ENCODE measurements around the gene GUCY2F.

GUCY2F gene

DNA sequence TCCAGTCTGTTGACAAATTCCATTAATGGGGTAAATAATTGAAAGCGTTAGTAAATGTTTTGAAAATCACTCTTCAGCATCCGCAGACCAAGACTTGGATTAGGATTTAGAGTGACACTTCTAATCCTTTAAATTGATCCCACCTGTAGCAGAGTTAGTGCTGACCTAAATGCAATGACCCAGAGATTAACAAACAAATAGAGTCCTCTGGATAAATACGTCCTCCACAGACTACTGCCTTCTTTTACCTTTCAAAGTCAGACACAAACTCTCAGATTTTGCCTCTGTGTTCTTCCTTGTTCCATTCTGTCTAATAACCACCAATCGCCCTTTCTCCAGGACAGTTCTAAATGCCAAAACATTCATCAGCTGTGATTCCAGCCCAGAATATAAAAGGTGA, at the start of gene GUCY2F:
GUCY2F (minus strand) TSS at position 101 of the 400 bp plus-strand sequence. CDS start 6,150 bp downstream, outside the sequence.
- DNase-seq = no peak

GRCh38 chrX:109519001-109519400, 37.1 kb upstream of the GUCY2F start:
- DNase-seq = no peak

- DNase-seq = no peak
These were observed 29.2 kb upstream of the GUCY2F start for GRCh38 chrX:109511113-109511512.

- DNase-seq = no peak
These were observed 27.0 kb upstream of the GUCY2F start for GRCh38 chrX:109508915-109509314.

- DNase-seq = no peak
These were observed 19.3 kb upstream of the GUCY2F start for GRCh38 chrX:109501176-109501575.

GRCh38 chrX:109498434-109498833, 16.5 kb upstream of the GUCY2F start:
- no peak for DNase-seq

DNA sequence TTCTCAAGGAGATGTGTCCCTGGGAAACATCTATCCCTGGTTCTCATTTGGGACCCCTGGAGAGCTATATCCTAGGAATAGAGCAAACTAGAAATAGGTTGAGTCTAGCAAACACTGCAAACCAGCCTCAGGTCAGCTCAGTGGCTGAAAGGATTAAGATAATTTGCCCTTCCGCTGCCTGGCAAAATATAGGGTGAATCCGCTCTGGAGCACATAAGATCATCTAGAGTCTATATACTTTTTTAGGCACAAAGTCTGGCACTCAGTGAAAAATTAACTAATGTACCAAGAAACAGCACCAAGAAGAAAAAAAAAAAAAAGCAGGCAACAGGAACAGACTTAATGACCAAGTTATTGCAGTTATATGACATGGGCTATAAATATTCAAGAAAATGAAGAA, 7.3 kb upstream of the GUCY2F start:
- no peak for DNase-seq

DNA sequence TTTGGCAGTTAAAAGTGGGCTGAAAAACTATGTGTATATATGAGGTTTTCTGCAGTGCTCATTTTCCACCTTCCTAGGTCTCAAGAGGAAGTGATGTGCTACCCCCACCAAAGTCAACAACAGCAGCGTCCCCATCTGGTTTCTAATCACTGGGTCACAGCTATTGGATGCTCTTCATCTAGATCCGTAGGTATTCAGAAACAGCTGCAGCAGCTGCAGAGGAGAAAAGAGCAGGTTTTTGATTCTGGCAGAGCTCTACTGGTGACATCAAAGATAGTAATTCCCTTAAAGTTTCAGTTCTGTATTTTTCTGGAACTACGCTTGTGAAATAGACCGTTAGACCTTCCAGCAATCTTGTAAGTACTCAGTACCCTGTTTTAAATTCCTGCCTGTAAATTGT, 5.8 kb upstream of the GUCY2F start:
- no peak for DNase-seq

GRCh38 chrX:109485470-109486340, 3.8 kb upstream of the GUCY2F start:
- DNase-seq = peak; percentile 65

DNA sequence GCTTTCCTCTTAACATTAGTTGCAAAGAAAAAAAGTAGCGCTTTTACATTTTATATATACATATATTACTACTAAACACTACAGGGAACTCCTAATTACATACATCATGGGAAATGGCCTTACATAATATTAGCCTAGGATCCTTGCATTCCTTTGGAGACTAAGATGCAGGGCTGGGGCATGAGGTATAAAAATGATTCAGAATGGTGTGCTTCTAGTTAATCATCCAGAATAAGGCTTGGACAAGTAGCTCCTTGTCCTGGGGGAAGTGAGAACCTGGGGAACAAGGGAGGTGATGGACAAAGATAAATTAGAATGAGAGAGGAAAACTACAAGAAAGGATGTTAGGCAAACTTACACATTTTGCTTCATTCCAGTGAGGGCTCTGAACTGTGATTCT, 3.0 kb upstream of the GUCY2F start:
- no peak for DNase-seq

GRCh38 chrX:109475174-109475891, 6.6 kb downstream of the GUCY2F start:
- DNase-seq = peak; percentile 9

- peak; percentile 57 for DNase-seq
These were observed 8.7 kb downstream of the GUCY2F start for GRCh38 chrX:109472939-109473735.

- DNase-seq = no peak
These were observed 17.7 kb downstream of the GUCY2F start for GRCh38 chrX:109464231-109464630.

GRCh38 chrX:109463784-109464183, 18.1 kb downstream of the GUCY2F start:
- no peak for DNase-seq

DNA sequence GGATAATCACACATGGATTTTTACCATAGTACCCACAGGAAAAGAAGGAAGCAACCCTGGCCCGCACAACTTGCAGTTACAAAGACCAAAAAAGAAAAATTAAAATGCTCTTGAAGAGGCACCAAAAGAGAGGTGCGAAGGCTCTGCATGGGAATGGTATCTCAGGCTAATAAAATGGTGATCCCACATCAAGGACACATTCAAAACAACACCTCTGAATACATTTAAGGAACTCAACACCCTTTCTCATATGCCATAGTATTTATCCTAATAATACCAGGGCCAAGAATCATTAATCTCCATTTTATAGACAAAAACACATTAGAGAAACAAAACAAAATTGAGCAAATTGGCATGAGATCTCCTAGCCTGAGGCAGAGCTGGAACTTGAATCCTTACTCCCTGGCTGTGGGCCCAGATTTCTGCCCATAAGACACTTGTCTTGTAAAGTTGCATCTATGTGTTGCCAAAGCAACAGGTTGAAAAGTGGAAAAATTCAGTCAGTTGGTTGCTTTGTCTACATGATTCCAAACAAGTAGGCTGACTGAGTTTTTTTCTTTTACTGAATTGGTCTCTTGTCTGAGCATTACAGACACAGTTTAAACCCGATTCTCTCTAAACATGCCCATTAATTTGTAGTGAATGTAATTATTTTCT, 33.5 kb downstream of the GUCY2F start:
- DNase-seq = no peak

DNA sequence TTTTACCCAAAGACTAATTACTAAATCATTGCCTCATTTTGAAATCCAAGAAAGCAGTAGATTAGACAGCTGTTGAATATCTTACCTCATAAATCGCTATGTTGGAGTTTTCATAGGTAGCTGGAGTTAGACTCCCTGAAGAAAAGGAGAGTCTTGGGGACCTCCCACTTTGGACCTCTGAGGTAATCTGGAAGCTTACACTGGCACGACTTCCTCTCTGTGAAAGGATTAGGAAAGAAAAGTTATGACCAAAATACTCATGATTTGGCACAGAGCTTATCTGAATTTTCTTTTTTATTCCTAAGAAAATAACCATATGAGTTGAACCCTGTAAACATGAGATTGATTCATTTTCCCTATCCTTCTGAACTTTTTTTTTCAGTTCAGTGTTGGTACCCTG, 40.6 kb downstream of the GUCY2F start:
- no peak for DNase-seq

GRCh38 chrX:109440475-109440874, 41.4 kb downstream of the GUCY2F start:
- DNase-seq = no peak

DNA sequence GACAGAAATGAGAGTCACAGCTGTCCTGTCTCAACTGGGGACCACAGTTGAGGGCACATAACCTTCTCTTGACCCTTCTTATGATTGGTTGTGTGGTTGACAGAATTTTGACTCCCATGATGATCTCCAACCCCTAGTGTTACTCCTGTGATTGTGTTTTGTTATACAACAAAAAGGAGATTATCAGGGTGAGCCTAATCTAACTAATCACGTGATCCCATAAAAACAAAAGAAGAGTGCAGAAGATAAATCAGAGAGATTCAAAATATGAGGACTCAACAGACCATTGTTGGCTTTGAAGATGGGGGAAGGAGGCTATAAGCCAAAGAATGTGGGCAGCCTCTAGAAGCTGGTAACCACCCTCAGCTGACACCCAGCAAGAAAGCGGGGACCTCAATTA, 72.7 kb downstream of the GUCY2F start:
- DNase-seq = no peak

DNA sequence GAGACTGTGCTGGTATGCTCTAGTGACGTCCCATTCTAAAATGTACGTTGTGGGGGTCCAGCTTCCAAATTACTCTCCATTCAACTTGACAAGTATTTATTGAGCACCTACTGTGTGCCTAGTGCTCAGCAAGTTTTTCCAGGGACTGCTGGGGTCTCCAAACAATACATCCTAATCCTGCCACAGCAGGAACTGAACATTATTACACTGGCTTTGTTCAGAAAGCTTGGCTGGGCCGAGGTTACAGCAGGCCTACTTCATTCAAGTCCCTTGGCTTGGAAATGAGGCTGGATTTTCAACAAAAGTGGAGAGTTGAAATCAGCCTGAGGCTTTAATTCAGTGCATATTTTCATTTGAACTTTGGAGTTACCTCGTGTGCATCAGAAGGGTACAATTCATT, 78.0 kb downstream of the GUCY2F start:
- no peak for DNase-seq

DNA sequence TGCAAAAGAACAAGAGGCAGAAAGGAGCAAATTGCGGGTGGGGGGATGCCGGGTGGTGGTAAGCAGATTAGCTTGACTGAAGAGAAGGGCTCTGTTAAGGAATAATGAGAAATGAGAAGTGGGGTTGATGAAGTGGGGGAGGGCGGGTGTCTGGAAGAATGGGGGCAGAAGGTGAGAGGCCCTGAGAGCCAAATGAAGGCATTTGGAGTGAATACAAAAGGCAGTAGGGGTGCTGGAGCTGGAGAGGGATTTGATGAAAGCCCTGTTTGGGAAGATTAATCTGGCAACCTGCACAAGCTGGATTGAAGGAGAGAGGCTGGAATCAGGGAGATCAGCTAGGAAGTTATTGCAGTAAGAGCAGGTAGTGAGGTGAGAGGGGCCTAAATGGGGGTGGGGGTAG, 82.1 kb downstream of the GUCY2F start:
- no peak for DNase-seq

DNA sequence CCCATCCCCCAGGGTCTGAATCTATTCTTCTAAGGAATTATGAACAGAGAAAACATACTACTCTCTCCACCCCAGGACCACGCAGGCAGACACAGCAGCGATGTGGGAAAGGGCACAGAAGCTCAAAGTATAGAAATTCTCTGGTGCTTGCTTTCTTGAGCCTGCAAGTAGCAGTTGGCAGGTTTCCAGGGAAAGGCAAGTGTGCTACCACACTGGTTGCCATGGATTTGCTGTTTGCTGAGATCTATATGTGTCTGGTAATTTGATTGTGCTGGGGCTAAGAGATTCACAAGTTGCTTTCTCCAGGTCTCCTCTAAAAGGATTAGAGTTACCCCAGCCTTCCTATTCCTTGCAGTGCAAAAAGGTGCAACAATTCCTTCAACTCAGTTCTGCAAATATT, 83.1 kb downstream of the GUCY2F start:
- no peak for DNase-seq

DNA sequence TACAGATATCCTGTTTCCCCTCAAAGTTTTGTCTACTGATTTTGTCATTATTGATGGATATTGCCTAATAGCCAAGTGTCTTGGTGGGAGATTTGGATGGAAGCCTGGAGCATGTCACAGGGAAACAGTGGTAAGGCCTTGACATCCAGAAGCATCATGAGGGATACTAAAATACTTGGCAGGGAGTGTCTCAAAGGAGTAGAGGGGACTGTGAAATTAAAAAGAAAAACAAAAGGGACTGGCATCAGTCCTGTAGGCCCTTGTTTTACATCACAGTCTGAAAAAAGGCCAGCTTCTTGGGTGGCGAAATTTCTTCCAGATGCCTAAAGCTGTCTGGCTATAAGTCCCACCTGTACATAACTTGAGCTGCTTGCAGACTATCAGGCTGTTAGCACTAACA, 83.8 kb downstream of the GUCY2F start:
- DNase-seq = no peak

DNA sequence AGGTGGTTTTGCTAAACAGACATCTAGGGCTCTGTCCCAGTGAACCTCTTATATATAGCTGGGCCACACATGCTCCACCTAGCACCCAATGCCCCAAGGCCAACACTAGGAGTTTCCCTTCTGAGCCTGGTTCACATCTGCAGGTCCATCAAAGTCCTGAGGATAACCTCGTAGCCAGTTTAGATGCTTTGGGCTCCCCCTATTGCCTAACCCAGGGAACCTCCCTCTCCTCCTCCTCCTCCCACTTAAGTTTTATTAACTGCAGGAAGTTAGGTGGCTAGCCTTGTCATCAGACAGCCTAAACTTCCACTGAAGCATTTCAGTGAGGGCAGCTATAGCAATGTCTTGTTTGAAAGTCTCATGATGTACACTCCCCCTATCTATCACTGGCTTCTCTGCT, 88.0 kb downstream of the GUCY2F start:
- DNase-seq = no peak

Data from activated CD4-positive, alpha-beta T cell treated with anti-CD3 and anti-CD28 coated beads for 48 hours (primary cell).